Effector memory CD4-positive, alpha-beta T cell (primary cell): ENCODE measurements around the gene ZNF35.
A peak's percentile ranks its signal among the peaks of the same experiment; 100 is the strongest.

Source experiments
- DNase-seq, 3 donors: peaks; one replicate each; pipeline ENCODE4 v3.0.0-alpha.2; 2020
- H3K27ac ChIP-seq: 2 replicates; pipeline ENCODE4 v1.7.0; 2013; ENCODE audit warnings: mild to moderate bottlenecking, low read length, moderate library complexity; ENCODE audit not compliant: insufficient read depth, poor library complexity, severe bottlenecking
- H3K27me3 ChIP-seq: replicated peaks from 2 replicates; pipeline ENCODE4 v1.7.0; 2013; ENCODE audit warnings: mild to moderate bottlenecking, low read length; ENCODE audit not compliant: insufficient read depth, control insufficient read depth, poor library complexity, severe bottlenecking
- H3K36me3 ChIP-seq: 2 replicates; pipeline ENCODE4 v1.7.0; 2013; ENCODE audit warnings: mild to moderate bottlenecking, low read length, moderate library complexity; ENCODE audit not compliant: control insufficient read depth, insufficient read depth
- H3K4me1 ChIP-seq: 2 replicates; pipeline ENCODE4 v1.7.0; 2013; ENCODE audit warnings: low read length, mild to moderate bottlenecking; ENCODE audit not compliant: control insufficient read depth, insufficient read depth, poor library complexity, severe bottlenecking
- H3K4me3 ChIP-seq: 2 replicates; pipeline ENCODE4 v1.7.0; 2013; ENCODE audit warnings: low read length, low read depth, mild to moderate bottlenecking; ENCODE audit not compliant: insufficient read depth, poor library complexity, severe bottlenecking
- H3K9me3 ChIP-seq: 2 replicates; pipeline ENCODE4 v1.7.0; 2013; ENCODE audit warnings: mild to moderate bottlenecking, low read length, moderate library complexity; ENCODE audit not compliant: control insufficient read depth

Gene ZNF35

GRCh38 chr3:44680921-44681455, 32.5 kb downstream of the ZNF35 start:
- Histone ChIP-seq H3K4me3 (no peak overlapping the region), H3K4me1 (no peaks in the 10 kb centered on the region), H3K9me3 (peaks cover 3% of the 10 kb centered on the region), H3K27me3 (no peaks in the 10 kb centered on the region), H3K27ac (no peak overlapping the region), H3K36me3 (no peaks in the 10 kb centered on the region)
- no peak for DNase-seq

GRCh38 chr3:44682182-44682896, 33.8 kb downstream of the ZNF35 start:
- no peak overlapping the region for H3K27ac ChIP-seq
- H3K4me3 ChIP-seq, result no peak overlapping the region
- H3K9me3 ChIP-seq, result peaks cover 6% of the 10 kb centered on the region
- no peak for DNase-seq
- H3K27me3 ChIP-seq, result no peaks in the 10 kb centered on the region
- no peaks in the 10 kb centered on the region for H3K36me3 ChIP-seq
- H3K4me1 ChIP-seq, result no peaks in the 10 kb centered on the region

GRCh38 chr3:44685128-44685800, 36.7 kb downstream of the ZNF35 start:
- Histone ChIP-seq H3K4me1 (no peaks in the 10 kb centered on the region), H3K27me3 (peaks cover 2% of the 10 kb centered on the region), H3K36me3 (no peaks in the 10 kb centered on the region), H3K4me3 (peak overlapping the region; percentile 66), H3K9me3 (peaks cover 6% of the 10 kb centered on the region), H3K27ac (no peak overlapping the region)
- DNase-seq, result peak in 1 of 3 donors; percentile 2

GRCh38 chr3:44687898-44688297, 39.4 kb downstream of the ZNF35 start:
- H3K27me3 ChIP-seq, result peaks cover 2% of the 10 kb centered on the region
- no peak overlapping the region for H3K4me3 ChIP-seq
- peaks cover 6% of the 10 kb centered on the region for H3K9me3 ChIP-seq
- no peaks in the 10 kb centered on the region for H3K36me3 ChIP-seq
- no peak overlapping the region for H3K27ac ChIP-seq
- DNase-seq, result no peak
- H3K4me1 ChIP-seq, result no peaks in the 10 kb centered on the region
